HUDEP-2 (cell line): Measurements from ENCODE around the gene PPM1M.
"Not testable (repeated sequence)": the region's sequence is repeated elsewhere in the genome, so short reads cannot be mapped to it uniquely, and the experiment has no call there.

Experiments
- DNase-seq, 76 experiments: peaks; one replicate each; lab custom pipeline; 2025; ENCODE audit not compliant: unreplicated experiment in 76 of 76; lab: John Stamatoyannopoulos, UW

Gene PPM1M

DNA sequence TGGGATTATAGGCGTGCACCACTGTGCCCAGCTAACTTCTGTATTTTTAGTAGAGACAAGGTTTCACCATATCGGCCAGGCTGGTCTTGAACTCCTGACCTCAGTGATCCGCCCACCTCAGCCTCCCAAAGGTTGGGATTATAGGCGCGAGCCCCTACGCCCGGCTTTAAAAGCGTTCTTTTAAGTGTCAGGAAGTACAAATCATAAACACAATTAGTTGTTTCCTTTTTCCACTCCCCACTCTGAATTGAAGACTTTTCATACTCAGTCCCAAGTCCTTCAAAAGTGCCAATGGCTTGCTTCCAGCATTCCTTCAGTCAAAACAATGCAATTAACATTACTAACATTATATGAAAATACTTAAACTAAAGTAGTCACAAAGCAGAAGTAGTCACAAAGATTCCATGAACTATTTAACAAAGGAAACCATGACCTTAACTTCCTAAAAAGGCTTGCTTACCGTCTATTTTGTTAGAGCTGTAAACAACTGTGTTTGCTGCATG lies 24.7 kb downstream of the PPM1M start:
- DNase-seq = no peak

DNA sequence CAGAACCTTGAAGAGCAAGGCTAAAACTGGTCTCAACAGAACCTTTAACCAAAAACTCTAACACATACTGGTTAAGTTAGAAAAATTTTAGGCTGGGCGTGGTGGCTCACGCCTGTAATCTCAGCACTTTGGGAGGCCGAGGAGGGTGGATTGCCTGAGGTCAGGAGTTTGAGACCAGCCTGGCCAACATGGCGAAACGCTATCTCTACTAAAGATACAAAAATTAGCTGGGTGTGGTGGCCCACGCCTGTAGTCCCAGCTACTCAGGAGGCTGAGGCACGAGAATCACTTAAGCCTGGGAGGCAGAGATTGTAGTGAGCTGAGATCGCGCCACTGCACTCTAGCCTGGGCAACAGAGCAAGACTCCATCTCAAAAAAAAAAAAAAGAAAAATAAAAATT lies 26.6 kb downstream of the PPM1M start:
- peak in 4 of 76 experiments; percentile 7 to 15 (median 12) for DNase-seq

DNA sequence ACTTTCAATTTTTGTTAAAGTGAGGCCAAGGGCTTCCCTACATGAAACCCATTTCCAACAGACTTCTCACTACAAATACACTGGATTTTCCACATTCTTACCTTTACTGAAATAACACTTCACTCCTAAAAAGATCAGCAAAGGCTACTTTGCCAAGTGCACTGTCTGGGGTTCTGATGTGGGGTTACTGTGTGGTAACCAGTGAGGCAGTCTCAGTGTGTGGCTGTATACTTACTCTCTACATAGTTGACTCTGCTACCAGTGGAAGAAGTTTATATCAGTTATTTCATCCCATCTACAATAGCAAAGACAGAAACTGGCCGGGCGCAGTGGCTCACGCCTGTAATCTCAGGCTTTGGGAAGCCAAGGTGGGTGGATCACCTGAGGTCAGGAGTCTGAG lies 27.3 kb downstream of the PPM1M start:
- DNase-seq = no peak

GRCh38 chr3:52274781-52275180 lies 29.2 kb downstream of the PPM1M start:
- not testable (repeated sequence) for DNase-seq

DNA sequence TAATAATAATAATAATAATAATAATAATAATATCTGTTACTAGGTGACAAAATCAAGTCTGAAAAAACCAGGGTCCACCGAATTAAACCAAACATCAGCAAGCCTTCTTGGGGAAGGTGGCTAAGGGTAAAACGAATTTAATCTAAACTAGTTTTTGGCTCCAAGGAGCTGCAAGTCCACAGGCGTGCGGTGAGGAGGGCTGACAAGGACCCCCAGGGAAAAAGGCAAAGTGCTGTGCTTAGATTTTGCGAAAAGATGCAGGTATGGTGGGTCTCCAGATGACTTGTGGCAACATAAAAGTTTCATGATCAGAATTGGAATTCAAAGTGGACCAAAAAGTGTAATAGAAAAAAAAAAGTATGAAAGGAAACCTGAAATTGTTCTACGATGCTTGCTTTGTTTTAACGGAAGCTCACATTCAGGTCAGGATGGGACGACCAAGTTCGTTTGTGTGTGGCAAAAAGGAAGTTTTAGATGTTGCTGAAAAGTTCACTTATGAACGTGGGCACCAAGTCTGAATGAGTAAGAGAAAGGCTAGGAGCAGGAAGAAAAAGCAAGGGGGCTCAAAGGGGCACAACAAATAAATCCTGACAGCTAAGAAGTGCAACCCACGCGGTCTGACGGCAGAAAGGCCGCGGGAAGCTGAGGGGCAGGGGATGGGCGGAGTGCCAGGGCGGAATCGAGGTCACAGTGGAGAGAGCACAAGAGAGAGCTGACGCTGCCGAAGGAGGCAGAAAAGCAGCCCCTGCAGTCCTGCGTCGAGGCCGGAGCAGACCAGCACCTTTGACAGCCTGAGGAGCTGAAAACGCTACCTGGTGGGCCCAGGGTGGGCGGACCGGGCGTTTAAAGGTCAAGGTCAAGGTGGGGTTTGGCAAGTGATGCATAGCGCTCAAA lies 31.8 kb downstream of the PPM1M start:
- peak in 72 of 76 experiments; percentile 3 to 83 (median 66) for DNase-seq

DNA sequence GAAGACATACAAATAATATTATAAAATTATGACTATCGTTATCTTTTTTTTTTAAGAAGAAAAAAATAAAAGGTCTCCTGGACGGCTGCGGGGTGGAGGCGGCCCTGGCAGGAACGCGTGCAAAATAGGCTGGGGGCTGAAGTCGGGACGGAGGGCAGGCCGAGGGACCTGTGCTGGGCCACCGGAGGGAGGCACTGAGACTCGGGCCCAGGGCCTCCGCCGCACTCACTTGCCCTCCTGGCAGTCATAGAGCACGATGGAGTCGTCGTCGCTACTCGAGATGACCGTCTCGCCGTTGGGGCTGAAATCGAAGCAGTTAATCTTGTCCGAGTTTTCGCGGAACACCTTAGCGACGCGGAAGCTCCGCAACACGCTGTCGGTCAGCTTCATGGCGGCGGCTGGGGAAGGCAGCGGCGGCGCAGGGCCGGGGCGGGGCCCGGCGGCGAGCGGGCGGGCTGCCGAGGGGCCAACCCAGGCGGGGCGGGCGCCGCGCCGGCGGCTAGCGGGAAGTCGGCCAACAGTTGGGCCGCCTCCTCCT lies 32.5 kb downstream of the PPM1M start:
- peak in 60 of 76 experiments; percentile 5 to 93 (median 55) for DNase-seq

DNA sequence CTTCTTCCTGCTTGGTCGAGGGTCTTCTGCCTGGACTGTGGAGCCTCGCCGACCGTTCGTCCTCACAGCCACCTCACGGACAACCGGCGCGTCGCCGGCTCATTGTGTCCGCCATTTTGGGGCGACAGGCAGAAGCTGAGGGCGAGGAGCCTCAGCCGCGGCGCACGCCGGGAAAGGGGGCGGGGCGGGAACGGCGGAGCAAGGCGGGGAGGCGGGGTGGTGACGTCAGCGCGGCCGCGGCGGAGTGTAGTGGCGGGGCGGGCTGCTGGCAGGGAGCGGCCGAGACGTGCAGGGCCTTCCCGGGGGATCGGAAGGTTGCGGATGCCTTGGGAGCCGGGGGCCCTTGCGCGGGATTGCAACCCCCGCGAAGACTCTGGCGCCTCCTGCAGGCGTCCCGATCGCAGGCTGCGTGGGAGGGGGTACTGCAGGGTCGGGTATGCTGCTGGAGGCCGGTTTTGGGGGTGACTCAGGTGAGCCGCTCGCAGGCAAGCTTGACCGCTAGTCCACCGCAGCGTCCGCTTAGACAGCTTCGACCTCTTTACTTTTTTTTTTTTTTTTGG lies 33.0 kb downstream of the PPM1M start, which contains the start of gene WDR82:
Gene WDR82 (minus strand): TSS at position 140 of the 560 bp plus-strand sequence. CDS start 288 bp downstream, outside the sequence.
- peak in 73 of 76 experiments; percentile 68 to 97 (median 91) for DNase-seq

- DNase-seq = no peak
These were observed 34.0 kb downstream of the PPM1M start for GRCh38 chr3:52279596-52279995.

DNA sequence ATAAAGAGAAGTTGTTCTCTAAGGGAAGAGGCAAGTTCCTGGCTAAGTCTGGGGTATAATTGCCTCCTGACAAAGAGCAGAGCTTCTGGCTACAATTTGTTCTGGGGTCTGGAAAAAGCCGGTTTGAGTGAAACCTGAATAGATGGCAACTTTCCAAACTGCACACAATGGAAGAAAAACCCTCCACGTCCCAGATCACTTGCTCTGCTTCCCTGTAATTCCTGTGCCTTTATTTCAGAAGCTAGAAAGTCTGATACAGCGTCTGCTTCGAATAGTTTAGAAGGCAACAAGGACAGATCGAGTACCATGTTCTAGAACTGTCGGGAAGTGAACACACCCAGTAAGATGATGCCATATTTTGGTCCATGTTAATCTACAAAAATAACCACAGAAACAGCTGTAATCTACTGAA lies 34.5 kb downstream of the PPM1M start:
- DNase-seq = no peak

GRCh38 chr3:52281981-52282801 lies 36.6 kb downstream of the PPM1M start:
- DNase-seq = no peak

- no peak for DNase-seq
These were observed 37.7 kb downstream of the PPM1M start for GRCh38 chr3:52283306-52283705.

DNA sequence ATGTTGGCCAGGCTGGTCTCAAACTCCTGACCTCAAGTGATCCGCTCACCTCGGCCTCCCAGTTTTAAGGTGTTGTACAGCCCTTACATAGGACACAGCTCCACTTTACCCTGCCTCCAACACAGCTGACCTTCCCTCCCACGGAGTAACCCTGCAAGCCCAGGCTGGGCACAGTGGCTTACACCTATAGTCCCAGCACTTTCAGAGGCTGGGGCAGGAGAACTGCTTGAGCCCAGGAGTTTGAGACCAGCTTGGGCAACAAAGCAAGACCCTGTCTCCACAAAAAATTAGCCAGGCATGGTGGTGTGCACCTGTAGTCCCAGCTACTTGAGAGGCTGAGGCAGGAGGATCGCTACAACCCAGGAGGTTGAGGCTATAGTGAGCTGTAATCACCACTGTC lies 38.5 kb downstream of the PPM1M start:
- not testable (repeated sequence) for DNase-seq

- no peak for DNase-seq
These were observed 41.2 kb downstream of the PPM1M start for GRCh38 chr3:52286777-52287110.

DNA sequence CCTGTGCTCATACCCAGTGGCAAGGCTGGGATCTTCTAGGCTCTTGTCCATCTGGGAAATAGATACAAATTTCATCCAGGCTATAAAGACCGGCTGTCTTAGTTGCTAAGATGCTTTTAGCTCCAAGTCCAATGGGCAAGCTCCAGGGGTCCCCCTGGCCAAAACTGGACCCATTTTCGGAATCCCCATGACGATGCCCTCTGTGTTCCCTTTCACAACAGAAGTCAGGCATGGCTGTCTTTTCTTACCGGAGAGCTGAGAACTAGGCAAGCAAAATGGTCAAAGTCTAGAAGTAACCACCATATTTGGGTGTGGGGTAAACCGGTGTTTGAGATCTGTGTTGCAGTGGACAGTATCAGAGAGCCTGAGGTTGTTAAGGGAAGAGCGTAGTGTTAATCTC lies 43.1 kb downstream of the PPM1M start:
- DNase-seq = no peak

DNA sequence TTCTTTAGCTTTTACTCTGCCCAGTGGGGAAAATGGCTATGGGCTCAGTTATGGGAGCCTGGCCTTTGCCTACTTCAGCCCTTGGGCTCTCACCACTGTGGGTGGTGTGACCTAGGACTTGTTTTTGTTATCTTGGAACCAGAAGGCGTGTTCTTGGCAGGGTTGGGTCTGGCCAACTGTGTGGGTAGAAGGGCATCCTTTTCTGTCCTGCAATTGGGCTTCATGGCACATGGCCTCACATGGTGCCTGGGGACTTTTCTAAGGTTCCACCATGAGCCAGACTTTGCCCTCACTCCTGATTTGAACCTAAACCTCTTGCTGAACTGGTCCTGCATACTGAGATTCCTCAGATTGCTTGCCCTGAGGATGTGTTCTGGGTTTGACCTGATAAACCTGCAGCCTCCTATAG lies 43.8 kb downstream of the PPM1M start:
- peak in 72 of 76 experiments; percentile 26 to 85 (median 62) for DNase-seq

GRCh38 chr3:52289747-52290595 lies 44.4 kb downstream of the PPM1M start:
- no peak for DNase-seq

DNA sequence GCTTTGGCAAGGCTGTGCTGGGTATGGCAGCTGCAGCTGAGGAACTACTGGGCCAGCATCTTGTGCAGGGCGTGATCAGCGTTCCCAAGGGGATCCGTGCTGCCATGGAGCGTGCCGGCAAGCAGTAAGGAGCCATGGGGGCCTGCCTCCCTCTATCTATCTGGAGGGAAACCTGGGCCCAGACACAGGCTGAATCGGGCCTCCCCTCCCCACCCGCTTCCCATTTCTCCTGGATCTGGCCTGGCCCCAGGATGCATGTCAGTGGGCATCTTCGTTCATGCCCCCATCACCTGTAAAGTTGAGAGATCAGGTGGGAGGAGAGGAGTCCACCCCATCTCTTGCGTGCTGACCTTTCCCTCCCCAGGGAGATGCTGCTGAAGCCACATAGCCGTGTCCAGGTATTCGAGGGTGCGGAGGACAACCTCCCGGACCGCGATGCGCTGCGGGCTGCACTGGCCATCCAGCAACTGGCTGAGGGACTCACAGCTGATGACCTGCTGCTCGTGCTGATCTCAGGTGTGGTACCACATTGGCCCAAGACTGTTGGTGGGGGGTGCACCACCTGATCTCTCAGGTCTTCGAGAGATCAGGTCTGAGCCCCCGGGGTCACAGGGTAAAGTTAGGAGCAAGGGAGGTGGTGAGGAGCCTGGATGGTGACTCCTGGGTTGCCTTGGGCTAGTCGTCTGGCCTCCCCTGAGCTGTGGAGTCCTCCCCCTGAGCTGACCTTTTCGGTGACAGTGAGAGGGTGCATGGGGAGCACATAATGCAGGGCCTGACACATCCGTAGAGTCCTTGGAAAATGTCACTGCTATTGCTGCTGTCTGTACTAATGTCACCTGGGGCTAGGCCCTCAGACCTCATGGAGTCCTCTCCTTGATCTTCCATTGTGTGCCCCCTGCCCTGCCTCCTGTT lies 45.3 kb downstream of the PPM1M start:
- DNase-seq = no peak

- DNase-seq = peak in 38 of 76 experiments; percentile 1 to 51 (median 26)
These were observed 46.1 kb downstream of the PPM1M start for GRCh38 chr3:52291508-52292181.
